Neural progenitor cell (in vitro differentiated cells): Measurements from ENCODE around the gene TK2.

Experiments used
- CTCF ChIP-seq: fragments of 200-600 bp; sonication (generic); IDR thresholded peaks from 2 replicates; pipeline ENCODE4 v1.5.1; 2017; ENCODE audit warnings: antibody characterized with exemption, mild to moderate bottlenecking
- EZH2 ChIP-seq: fragments of 200-600 bp; sonication (generic); IDR thresholded peaks from 2 replicates; pipeline ENCODE4 v1.6.1; 2017; ENCODE audit warnings: antibody characterized with exemption, mild to moderate bottlenecking, moderate library complexity
- EZH2phosphoT487 ChIP-seq: fragments of 200-600 bp; sonication (generic); IDR thresholded peaks from 2 replicates; pipeline ENCODE4 v1.6.1; 2017; ENCODE audit warnings: antibody characterized with exemption

- TF ChIP-seq CTCF (no peak), EZH2phosphoT487 (no peak), EZH2 (no peak)
Measured at GRCh38 chr16:66594739-66595138, 44.8 kb upstream of the TK2 start.
